Stomach (tissue), 4 donors: ENCODE results near the gene F11.

Source experiments
- POLR2A ChIP-seq, 4 donors: fragments of 450-650 bp; IDR thresholded peaks; one replicate each; pipeline ENCODE4 v1.6.1; 2016; ENCODE audit warnings: antibody characterized with exemption in 4 of 4, control low read depth in 2 of 4, mild to moderate bottlenecking in 1 of 4, moderate library complexity in 1 of 4
- POLR2AphosphoS5 ChIP-seq, 3 donors: sonication (generic); formaldehyde crosslinking; IDR thresholded peaks; one replicate each; pipeline ENCODE4 v1.6.1; 2016; ENCODE audit warnings: antibody characterized with exemption in 3 of 3
- TF ChIP-seq, protein P1 (sequence below), 7 experiments: fragments of 450-650 bp in 4 of 7; fragments of 200-600 bp in 3 of 7; sonication (generic) in 3 of 7; IDR thresholded peaks; one replicate each; pipeline ENCODE4 v1.5.1; 2016 to 2019; ENCODE audit warnings: antibody characterized with exemption in 7 of 7, control low read depth in 2 of 7, mild to moderate bottlenecking in 1 of 7

DNA sequence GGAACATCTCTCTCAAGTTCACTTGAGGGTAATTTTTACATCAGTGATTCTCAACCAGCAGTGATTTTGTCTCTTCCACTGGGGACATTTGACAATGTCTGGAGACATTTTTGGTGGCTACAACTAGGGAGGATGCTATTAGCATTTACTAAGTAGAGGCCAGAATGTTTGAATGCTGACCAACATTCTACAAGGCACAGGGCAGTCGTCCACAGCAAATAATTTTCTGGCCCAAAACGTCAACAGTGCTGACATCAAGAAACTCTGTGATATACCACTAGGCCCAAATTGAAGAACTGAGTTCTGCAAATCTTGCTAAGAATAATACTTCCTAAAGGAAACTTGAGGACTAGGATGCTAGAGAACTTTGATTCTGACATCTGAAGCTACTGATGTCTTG is 31.6 kb upstream of the F11 start:
- TF ChIP-seq, protein P1, sequence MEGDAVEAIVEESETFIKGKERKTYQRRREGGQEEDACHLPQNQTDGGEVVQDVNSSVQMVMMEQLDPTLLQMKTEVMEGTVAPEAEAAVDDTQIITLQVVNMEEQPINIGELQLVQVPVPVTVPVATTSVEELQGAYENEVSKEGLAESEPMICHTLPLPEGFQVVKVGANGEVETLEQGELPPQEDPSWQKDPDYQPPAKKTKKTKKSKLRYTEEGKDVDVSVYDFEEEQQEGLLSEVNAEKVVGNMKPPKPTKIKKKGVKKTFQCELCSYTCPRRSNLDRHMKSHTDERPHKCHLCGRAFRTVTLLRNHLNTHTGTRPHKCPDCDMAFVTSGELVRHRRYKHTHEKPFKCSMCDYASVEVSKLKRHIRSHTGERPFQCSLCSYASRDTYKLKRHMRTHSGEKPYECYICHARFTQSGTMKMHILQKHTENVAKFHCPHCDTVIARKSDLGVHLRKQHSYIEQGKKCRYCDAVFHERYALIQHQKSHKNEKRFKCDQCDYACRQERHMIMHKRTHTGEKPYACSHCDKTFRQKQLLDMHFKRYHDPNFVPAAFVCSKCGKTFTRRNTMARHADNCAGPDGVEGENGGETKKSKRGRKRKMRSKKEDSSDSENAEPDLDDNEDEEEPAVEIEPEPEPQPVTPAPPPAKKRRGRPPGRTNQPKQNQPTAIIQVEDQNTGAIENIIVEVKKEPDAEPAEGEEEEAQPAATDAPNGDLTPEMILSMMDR (IDR thresholded peaks at IDR 0.05): no peak
- TF ChIP-seq POLR2A (IDR thresholded peaks at IDR 0.05): no peak
- no peak for TF ChIP-seq POLR2AphosphoS5 (IDR thresholded peaks at IDR 0.05)
